H9 (cell line): ENCODE data around the gene CFAP97D2. TPM values are rescaled to one million over a fixed set of nuclear protein-coding genes. Genes with fewer than 3 reads are reported as not detected.

Experiments used
- DNase-seq: peaks from one replicate; pipeline ENCODE4 v3.0.0-alpha.2; 2017
- H2AFZ ChIP-seq: one replicate; pipeline ENCODE4 v1.6.1; 2013; ENCODE audit warnings: mild to moderate bottlenecking, low read length, control low read depth, moderate library complexity
- H2AK5ac ChIP-seq: 2 replicates; pipeline ENCODE4 v1.6.1; 2013; ENCODE audit warnings: low read length, control low read depth, mixed read lengths; ENCODE audit not compliant: insufficient read length
- H2BK120ac ChIP-seq: one replicate; pipeline ENCODE4 v1.6.1; 2013; ENCODE audit warnings: low read depth, mild to moderate bottlenecking, low read length, control low read depth, inconsistent platforms; ENCODE audit not compliant: poor library complexity, severe bottlenecking
- H2BK12ac ChIP-seq: 2 replicates; pipeline ENCODE4 v1.6.1; 2013; ENCODE audit warnings: low read length, control low read depth, mixed read lengths, low read depth; ENCODE audit not compliant: insufficient read length
- H2BK15ac ChIP-seq: 2 replicates; pipeline ENCODE4 v1.6.1; 2013; ENCODE audit warnings: low read depth, low read length, control low read depth
- H2BK20ac ChIP-seq: one replicate; pipeline ENCODE4 v1.6.1; 2013; ENCODE audit warnings: low read depth, mild to moderate bottlenecking, low read length, control low read depth, inconsistent platforms; ENCODE audit not compliant: poor library complexity, severe bottlenecking
- H2BK5ac ChIP-seq: 2 replicates; pipeline ENCODE4 v1.6.1; 2013; ENCODE audit warnings: low read length, control low read depth, mixed read lengths; ENCODE audit not compliant: insufficient read length
- H3K14ac ChIP-seq: 2 replicates; pipeline ENCODE4 v1.6.1; 2013; ENCODE audit warnings: low read length, control low read depth; ENCODE audit not compliant: insufficient read depth
- H3K18ac ChIP-seq: 2 replicates; pipeline ENCODE4 v1.6.1; 2013; ENCODE audit warnings: low read depth, mild to moderate bottlenecking, mixed read lengths, low read length, control low read depth; ENCODE audit not compliant: insufficient read length
- H3K23ac ChIP-seq: 2 replicates; pipeline ENCODE4 v1.6.1; 2013; ENCODE audit warnings: low read length, control low read depth, mixed read lengths, low read depth; ENCODE audit not compliant: insufficient read length
- H3K23me2 ChIP-seq: 2 replicates; pipeline ENCODE4 v1.6.1; 2013; ENCODE audit warnings: low read depth, mild to moderate bottlenecking, mixed read lengths, low read length, control low read depth; ENCODE audit not compliant: insufficient read length, poor library complexity, severe bottlenecking
- H3K27ac ChIP-seq: 2 replicates; pipeline ENCODE4 v1.5.1; 2013; ENCODE audit warnings: low read length, control low read depth, mixed read lengths, low read depth; ENCODE audit not compliant: insufficient read length
- H3K27me3 ChIP-seq: 2 replicates; pipeline ENCODE4 v1.6.1; 2013; ENCODE audit warnings: low read length, control low read depth, inconsistent platforms; ENCODE audit not compliant: insufficient read depth
- H3K4ac ChIP-seq: 2 replicates; pipeline ENCODE4 v1.6.1; 2013; ENCODE audit warnings: low read depth, mild to moderate bottlenecking, control low read depth, inconsistent platforms, low read length, moderate library complexity
- H3K4me1 ChIP-seq: 2 replicates; pipeline ENCODE4 v1.6.1; 2013; ENCODE audit warnings: low read length, control low read depth, inconsistent platforms; ENCODE audit not compliant: insufficient read depth
- H3K4me2 ChIP-seq: 2 replicates; pipeline ENCODE4 v1.6.1; 2013; ENCODE audit warnings: low read length, control low read depth, mixed read lengths; ENCODE audit not compliant: insufficient read length, insufficient read depth
- H3K56ac ChIP-seq: 2 replicates; pipeline ENCODE4 v1.6.1; 2013; ENCODE audit warnings: low read depth, mild to moderate bottlenecking, mixed read lengths, low read length, control low read depth; ENCODE audit not compliant: insufficient read length
- H3K79me1 ChIP-seq: 2 replicates; pipeline ENCODE4 v1.6.1; 2013; ENCODE audit warnings: low read depth, mild to moderate bottlenecking, moderate library complexity, low read length, control low read depth, inconsistent platforms; ENCODE audit not compliant: insufficient read depth, poor library complexity, severe bottlenecking
- H3K79me2 ChIP-seq: 2 replicates; pipeline ENCODE4 v1.6.1; 2013; ENCODE audit warnings: low read length, control low read depth, inconsistent platforms; ENCODE audit not compliant: insufficient read depth
- H3K9ac ChIP-seq: 2 replicates; pipeline ENCODE4 v1.6.1; 2013; ENCODE audit warnings: low read length, control low read depth, mixed read lengths; ENCODE audit not compliant: insufficient read length; ENCODE audit errors: extremely low read depth
- H3K9me3 ChIP-seq: one replicate; pipeline ENCODE4 v1.6.1; 2013; ENCODE audit warnings: low read depth, low read length, inconsistent platforms; ENCODE audit not compliant: control insufficient read depth
- H3T11ph ChIP-seq: one replicate; pipeline ENCODE4 v1.6.1; 2013; ENCODE audit warnings: mild to moderate bottlenecking, low read length, control low read depth, inconsistent platforms
- H4K20me1 ChIP-seq: one replicate; pipeline ENCODE4 v1.6.1; 2013; ENCODE audit not compliant: control insufficient read depth, insufficient read length, insufficient read depth
- H4K5ac ChIP-seq: 2 replicates; pipeline ENCODE4 v1.6.1; 2013; ENCODE audit warnings: low read depth, mild to moderate bottlenecking, mixed read lengths, low read length, control low read depth; ENCODE audit not compliant: insufficient read length
- H4K8ac ChIP-seq: replicated peaks from 2 replicates; pipeline ENCODE4 v1.6.1; 2013; ENCODE audit warnings: low read length, control low read depth, mixed read lengths, low read depth; ENCODE audit not compliant: insufficient read length
- H4K91ac ChIP-seq: 2 replicates; pipeline ENCODE4 v1.6.1; 2013; ENCODE audit warnings: low read depth, mild to moderate bottlenecking, moderate library complexity, mixed read lengths, low read length, control low read depth; ENCODE audit not compliant: insufficient read length
- H3K27ac Mint-ChIP-seq, 3 experiments: 2 replicates in 2 of 3; 3 replicates in 1 of 3; pipeline ENCODE4 v1.8.0; 2020 to 2021; ENCODE audit warnings: mixed read lengths in 3 of 3, mild to moderate bottlenecking in 1 of 3, moderate library complexity in 1 of 3
- H3K27me3 Mint-ChIP-seq: 2 replicates; pipeline ENCODE4 v1.8.0; 2021; ENCODE audit warnings: low read depth, mild to moderate bottlenecking, moderate library complexity, mixed read lengths
- H3K36me3 Mint-ChIP-seq, 3 experiments: 2 replicates in 2 of 3; 3 replicates in 1 of 3; pipeline ENCODE4 v1.8.0; 2020 to 2021; ENCODE audit warnings: low read depth in 3 of 3, mixed read lengths in 3 of 3; ENCODE audit not compliant: insufficient read depth in 1 of 3
- H3K4me1 Mint-ChIP-seq, 2 experiments: 2 replicates each; pipeline ENCODE4 v1.8.0; 2020; ENCODE audit warnings: mixed read lengths in 2 of 2
- H3K4me3 Mint-ChIP-seq, 2 experiments: 2 replicates in 1 of 2; 3 replicates in 1 of 2; pipeline ENCODE4 v1.8.0; 2020 to 2021; ENCODE audit warnings: mild to moderate bottlenecking in 2 of 2, mixed read lengths in 2 of 2, moderate library complexity in 1 of 2
- H3K9me3 Mint-ChIP-seq, 2 experiments: 2 replicates in 1 of 2; 3 replicates in 1 of 2; pipeline ENCODE4 v1.8.0; 2020; ENCODE audit warnings: mild to moderate bottlenecking in 2 of 2, mixed read lengths in 2 of 2, moderate library complexity in 1 of 2
- WGBS: extraction: QIAGEN DNeasy Blood & Tissue Kit; methylation state at CpG from one replicate; pipeline ENCODE4 v1.1.7; 2013; ENCODE audit warnings: missing lambda C conversion rate, low lambda C conversion rate, mixed read lengths; ENCODE audit not compliant: insufficient read length; ENCODE audit errors: extremely low coverage; 5-methylcytosine and 5-hydroxymethylcytosine counted together
- total RNA-seq: library from RNA; stranded (reverse); gene quantifications from 2 replicates; pipeline ENCODE4 v1.2.1, GENCODE V29; 2021
- TF ChIP-seq, protein P1 (sequence below): fragments of 200-600 bp; sonication (generic); conservative IDR thresholded peaks from 3 replicates; pipeline ENCODE4 v1.8.0; 2021; ENCODE audit warnings: antibody characterized with exemption, mild to moderate bottlenecking

Gene CFAP97D2
- total RNA-seq, 1 experiment from 2014 or later, result not detected

- peaks cover 4% of the 10 kb centered on the region in 2 experiments; a peak in 3 of 5 replicates for H3K9me3 Mint-ChIP-seq
These were observed 37.6 kb upstream of the CFAP97D2 start for GRCh38 chr13:114141261-114141996.

More at GRCh38 chr13:114141261-114141996, 37.6 kb upstream of the CFAP97D2 start:
- H3K4ac ChIP-seq, result no peak overlapping the region
- H2BK12ac ChIP-seq, result no peak overlapping the region
- no peak overlapping the region for H2BK120ac ChIP-seq
- no peak overlapping the region for H3K27ac Mint-ChIP-seq
- no peak overlapping the region for H2BK20ac ChIP-seq
- peaks cover 3% of the 10 kb centered on the region in 2 experiments; a peak in 2 of 4 replicates for H3K4me1 Mint-ChIP-seq
- H3K79me1 ChIP-seq, result no peaks in the 10 kb centered on the region
- DNase-seq, result no peak
- no peaks in the 10 kb centered on the region for H3K79me2 ChIP-seq
- H2AFZ ChIP-seq, result no peak overlapping the region
- H3K27me3 ChIP-seq, result no peaks in the 10 kb centered on the region
- H3K23me2 ChIP-seq, result no peaks in the 10 kb centered on the region
- H3K9ac ChIP-seq, result no peak overlapping the region
- H4K91ac ChIP-seq, result no peak overlapping the region
- no peaks in the 10 kb centered on the region for H4K20me1 ChIP-seq
- H2BK15ac ChIP-seq, result no peak overlapping the region
- no peak overlapping the region for H3K56ac ChIP-seq
- peak overlapping the region; percentile 3 for H4K5ac ChIP-seq
- no peak overlapping the region for H3K27ac ChIP-seq
- H3K4me2 ChIP-seq, result no peak overlapping the region
- peak overlapping the region; percentile 7 for H4K8ac ChIP-seq
- H3K9me3 ChIP-seq, result no peaks in the 10 kb centered on the region
- no peak overlapping the region for H3T11ph ChIP-seq
- no peak overlapping the region for H3K14ac ChIP-seq
- H3K36me3 Mint-ChIP-seq, result peaks cover 0 to 6% (median 0%) of the 10 kb centered on the region in 3 experiments; a peak in 3 of 7 replicates
- H3K4me3 Mint-ChIP-seq, result no peak overlapping the region
- H2BK5ac ChIP-seq, result peak overlapping the region; percentile 6
- 93% methylated on average over 6 of the region's 15 CpGs for WGBS
- H3K18ac ChIP-seq, result peak overlapping the region; percentile 11
- H3K4me1 ChIP-seq, result no peaks in the 10 kb centered on the region; the same call in 1 of the 2 replicates
- H3K23ac ChIP-seq, result no peak overlapping the region
- no peaks in the 10 kb centered on the region for H3K27me3 Mint-ChIP-seq
- TF ChIP-seq, protein P1, sequence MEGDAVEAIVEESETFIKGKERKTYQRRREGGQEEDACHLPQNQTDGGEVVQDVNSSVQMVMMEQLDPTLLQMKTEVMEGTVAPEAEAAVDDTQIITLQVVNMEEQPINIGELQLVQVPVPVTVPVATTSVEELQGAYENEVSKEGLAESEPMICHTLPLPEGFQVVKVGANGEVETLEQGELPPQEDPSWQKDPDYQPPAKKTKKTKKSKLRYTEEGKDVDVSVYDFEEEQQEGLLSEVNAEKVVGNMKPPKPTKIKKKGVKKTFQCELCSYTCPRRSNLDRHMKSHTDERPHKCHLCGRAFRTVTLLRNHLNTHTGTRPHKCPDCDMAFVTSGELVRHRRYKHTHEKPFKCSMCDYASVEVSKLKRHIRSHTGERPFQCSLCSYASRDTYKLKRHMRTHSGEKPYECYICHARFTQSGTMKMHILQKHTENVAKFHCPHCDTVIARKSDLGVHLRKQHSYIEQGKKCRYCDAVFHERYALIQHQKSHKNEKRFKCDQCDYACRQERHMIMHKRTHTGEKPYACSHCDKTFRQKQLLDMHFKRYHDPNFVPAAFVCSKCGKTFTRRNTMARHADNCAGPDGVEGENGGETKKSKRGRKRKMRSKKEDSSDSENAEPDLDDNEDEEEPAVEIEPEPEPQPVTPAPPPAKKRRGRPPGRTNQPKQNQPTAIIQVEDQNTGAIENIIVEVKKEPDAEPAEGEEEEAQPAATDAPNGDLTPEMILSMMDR, result no peak
- H2AK5ac ChIP-seq, result no peak overlapping the region
